Osteoblast (primary cell): ENCODE data around the gene ANKRD33. TPM values are rescaled to one million over a fixed set of nuclear protein-coding genes. Genes with fewer than 3 reads are reported as not detected.

Experiments
- DNase-seq: peaks from one replicate; pipeline ENCODE4 v3.0.0; 2011; ENCODE audit warnings: low spot score, mixed read lengths; ENCODE audit not compliant: insufficient read length; ENCODE audit errors: missing footprints
- H2AFZ ChIP-seq: 2 replicates; pipeline ENCODE4 v1.6.0; 2011; ENCODE audit warnings: mild to moderate bottlenecking, low read length
- H3K27ac ChIP-seq: 2 replicates; pipeline ENCODE4 v1.5.1; 2011; ENCODE audit warnings: mild to moderate bottlenecking, low read depth, low read length, moderate library complexity
- H3K27me3 ChIP-seq: 2 replicates; pipeline ENCODE4 v1.6.0; 2012; ENCODE audit warnings: mild to moderate bottlenecking, control low read depth, inconsistent platforms, low read length, moderate library complexity; ENCODE audit not compliant: insufficient read depth
- H3K36me3 ChIP-seq: 2 replicates; pipeline ENCODE4 v1.5.1; 2011; ENCODE audit warnings: mild to moderate bottlenecking, low read length, control low read depth, moderate library complexity; ENCODE audit not compliant: insufficient read depth
- H3K4me1 ChIP-seq: 2 replicates; pipeline ENCODE4 v1.5.1; 2011; ENCODE audit warnings: mild to moderate bottlenecking, low read length, control low read depth, moderate library complexity; ENCODE audit not compliant: insufficient read depth
- H3K4me2 ChIP-seq: 2 replicates; pipeline ENCODE4 v1.6.0; 2011; ENCODE audit warnings: mild to moderate bottlenecking, low read length; ENCODE audit not compliant: insufficient read depth
- H3K4me3 ChIP-seq: fragments of 200-600 bp; sonication (generic); 3 replicates; pipeline ENCODE4 v1.5.1; 2012; ENCODE audit warnings: mild to moderate bottlenecking, low read length, inconsistent platforms; ENCODE audit not compliant: insufficient read depth
- H3K79me2 ChIP-seq: 2 replicates; pipeline ENCODE4 v1.6.0; 2012; ENCODE audit warnings: mild to moderate bottlenecking, low read length, control low read depth, inconsistent platforms; ENCODE audit not compliant: insufficient read depth
- H3K9me3 ChIP-seq: 2 replicates; pipeline ENCODE4 v1.5.1; 2011; ENCODE audit warnings: low read depth, low read length, control low read depth
- H4K20me1 ChIP-seq: 2 replicates; pipeline ENCODE4 v1.6.0; 2012; ENCODE audit warnings: mild to moderate bottlenecking, low read length, control low read depth; ENCODE audit not compliant: insufficient read depth
- total RNA-seq: library from RNA; depleted of rRNA; stranded (reverse); fragments of >200 nt; gene quantifications from 2 replicates; pipeline ENCODE4 v1.2.3, GENCODE V29; 2012
- TF ChIP-seq, protein P1 (sequence below): IDR thresholded peaks from 2 replicates; pipeline ENCODE4 v1.5.1; 2011; ENCODE audit warnings: mild to moderate bottlenecking, low read depth, low read length, moderate library complexity; ENCODE audit errors: extremely low read depth

Gene ANKRD33
- total RNA-seq, 1 donor = not detected

DNA sequence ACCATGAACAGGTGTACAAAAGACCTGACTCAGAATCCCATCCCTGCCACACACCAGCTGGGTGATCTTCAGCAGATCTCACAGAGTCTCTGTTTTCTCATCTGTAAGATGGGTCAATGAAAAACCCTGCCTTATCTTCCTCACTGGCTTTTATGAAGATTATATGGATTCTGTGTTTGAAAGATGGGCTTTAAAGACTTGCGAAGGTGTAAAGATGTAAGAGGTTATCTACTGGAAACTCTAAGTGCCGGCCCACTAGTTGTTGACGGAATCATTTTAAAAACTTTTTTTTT, 15.3 kb upstream of the ANKRD33 start:
- Histone ChIP-seq H3K79me2 (no peaks in the 10 kb centered on the region), H3K4me2 (no peak overlapping the region), H2AFZ (no peak overlapping the region), H3K27me3 (peaks cover 16% of the 10 kb centered on the region), H3K9me3 (no peaks in the 10 kb centered on the region), H3K4me3 (no peak overlapping the region), H3K36me3 (no peaks in the 10 kb centered on the region), H3K27ac (no peak overlapping the region), H4K20me1 (no peaks in the 10 kb centered on the region), H3K4me1 (no peaks in the 10 kb centered on the region)
- TF ChIP-seq, protein P1, sequence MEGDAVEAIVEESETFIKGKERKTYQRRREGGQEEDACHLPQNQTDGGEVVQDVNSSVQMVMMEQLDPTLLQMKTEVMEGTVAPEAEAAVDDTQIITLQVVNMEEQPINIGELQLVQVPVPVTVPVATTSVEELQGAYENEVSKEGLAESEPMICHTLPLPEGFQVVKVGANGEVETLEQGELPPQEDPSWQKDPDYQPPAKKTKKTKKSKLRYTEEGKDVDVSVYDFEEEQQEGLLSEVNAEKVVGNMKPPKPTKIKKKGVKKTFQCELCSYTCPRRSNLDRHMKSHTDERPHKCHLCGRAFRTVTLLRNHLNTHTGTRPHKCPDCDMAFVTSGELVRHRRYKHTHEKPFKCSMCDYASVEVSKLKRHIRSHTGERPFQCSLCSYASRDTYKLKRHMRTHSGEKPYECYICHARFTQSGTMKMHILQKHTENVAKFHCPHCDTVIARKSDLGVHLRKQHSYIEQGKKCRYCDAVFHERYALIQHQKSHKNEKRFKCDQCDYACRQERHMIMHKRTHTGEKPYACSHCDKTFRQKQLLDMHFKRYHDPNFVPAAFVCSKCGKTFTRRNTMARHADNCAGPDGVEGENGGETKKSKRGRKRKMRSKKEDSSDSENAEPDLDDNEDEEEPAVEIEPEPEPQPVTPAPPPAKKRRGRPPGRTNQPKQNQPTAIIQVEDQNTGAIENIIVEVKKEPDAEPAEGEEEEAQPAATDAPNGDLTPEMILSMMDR = no peak
- no peak for DNase-seq

DNA sequence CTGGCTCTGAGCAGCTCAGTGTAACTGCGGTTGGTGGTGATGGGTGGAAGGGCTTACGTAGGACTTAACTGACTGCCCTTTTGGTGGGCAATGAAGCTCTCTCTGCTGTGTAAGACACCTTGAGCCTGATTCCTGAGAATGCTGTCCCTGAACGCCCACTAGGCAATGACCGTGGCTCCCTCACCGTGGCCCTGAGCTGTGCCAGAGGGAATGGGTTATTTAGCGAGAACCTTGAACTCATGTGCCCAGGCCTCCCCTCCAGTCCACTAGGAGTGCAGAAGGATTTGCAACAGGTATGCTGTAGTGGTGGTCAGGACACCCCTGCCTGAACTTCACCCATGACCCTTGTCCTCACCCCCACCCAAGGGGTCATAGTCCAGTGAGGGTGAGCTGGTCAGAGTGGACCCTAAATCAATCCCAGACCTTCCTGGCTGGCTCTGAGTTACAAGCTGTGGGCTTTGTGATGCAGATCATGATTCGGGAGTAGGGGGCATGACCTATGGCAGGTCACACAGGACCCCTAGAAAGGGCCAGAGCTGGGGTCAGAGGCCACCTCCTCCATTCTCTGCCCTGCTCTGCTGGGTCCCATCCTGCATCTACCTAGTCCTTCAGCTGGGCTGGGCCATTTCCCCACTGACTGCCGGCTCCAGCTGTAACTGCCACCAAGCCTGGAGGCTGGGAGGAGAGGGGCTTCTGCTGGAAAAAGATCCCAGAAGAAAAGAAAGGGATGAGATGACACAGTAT, 14.5 kb upstream of the ANKRD33 start:
- TF ChIP-seq, protein P1 = no peak
- peak; percentile 3 for DNase-seq
- H3K27ac ChIP-seq = no peak overlapping the region

DNA sequence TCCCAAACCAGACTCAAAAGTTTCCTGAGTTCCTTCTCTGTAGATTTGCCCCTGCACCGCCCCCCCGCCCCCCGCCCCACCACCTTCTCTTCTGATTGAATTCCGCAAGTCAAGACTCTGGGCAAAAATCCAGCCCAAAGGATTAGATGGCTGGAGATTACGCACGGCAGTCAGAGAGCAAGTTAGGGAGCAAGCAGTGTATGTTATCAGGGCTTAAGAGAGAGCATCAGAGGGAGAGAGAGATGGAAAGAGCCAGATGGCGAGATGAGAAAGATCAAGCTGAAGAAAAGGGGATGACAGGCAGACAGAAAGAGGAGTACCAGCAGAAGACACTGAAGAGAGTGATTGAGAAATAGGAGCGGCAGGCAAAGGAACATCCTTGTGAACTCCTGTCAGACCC, 13.9 kb upstream of the ANKRD33 start:
- Histone ChIP-seq H4K20me1 (no peaks in the 10 kb centered on the region), H3K9me3 (no peaks in the 10 kb centered on the region), H3K79me2 (no peaks in the 10 kb centered on the region), H3K4me2 (no peak overlapping the region), H3K4me1 (no peaks in the 10 kb centered on the region), H3K27me3 (peaks cover 14% of the 10 kb centered on the region), H3K36me3 (no peaks in the 10 kb centered on the region), H3K27ac (no peak overlapping the region), H2AFZ (no peak overlapping the region), H3K4me3 (no peak overlapping the region)
- DNase-seq = no peak
- TF ChIP-seq, protein P1 = no peak

More for the DNA sequence above, 14.5 kb upstream of the ANKRD33 start:
- H3K4me1 ChIP-seq = no peaks in the 10 kb centered on the region
- no peaks in the 10 kb centered on the region for H3K79me2 ChIP-seq
- no peak overlapping the region for H3K4me2 ChIP-seq
- H2AFZ ChIP-seq = no peak overlapping the region
- peaks cover 16% of the 10 kb centered on the region for H3K27me3 ChIP-seq
- H3K36me3 ChIP-seq = no peaks in the 10 kb centered on the region
- no peak overlapping the region for H3K4me3 ChIP-seq
- H3K9me3 ChIP-seq = no peaks in the 10 kb centered on the region
- H4K20me1 ChIP-seq = no peaks in the 10 kb centered on the region

DNA sequence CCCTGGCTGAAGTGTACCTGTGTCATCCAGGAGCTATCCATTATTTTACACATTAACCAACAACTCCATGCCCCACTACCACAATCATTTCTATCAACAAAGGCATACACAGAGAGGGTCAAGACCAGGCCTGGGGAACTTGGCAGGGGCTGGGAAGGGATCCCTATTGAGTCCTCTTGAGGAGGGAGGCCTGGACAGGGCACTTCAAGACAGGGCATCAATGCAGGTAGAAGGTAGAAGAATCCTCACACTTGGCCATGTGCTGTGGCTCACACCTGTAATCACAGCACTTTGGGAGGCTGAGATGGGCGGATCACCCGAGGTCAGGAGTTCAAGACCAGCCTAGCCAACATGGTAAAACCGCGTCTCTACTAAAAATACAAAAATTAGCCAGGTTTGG, 13.4 kb upstream of the ANKRD33 start:
- Histone ChIP-seq H4K20me1 (no peaks in the 10 kb centered on the region), H3K4me2 (no peak overlapping the region), H3K27ac (no peak overlapping the region), H3K4me3 (no peak overlapping the region), H3K27me3 (peaks cover 12% of the 10 kb centered on the region), H3K36me3 (no peaks in the 10 kb centered on the region), H3K9me3 (no peaks in the 10 kb centered on the region), H2AFZ (no peak overlapping the region), H3K4me1 (no peaks in the 10 kb centered on the region), H3K79me2 (no peaks in the 10 kb centered on the region)
- TF ChIP-seq, protein P1 = no peak
- DNase-seq = no peak
